DND-41 (cell line): Measurements from ENCODE around the gene PTPN6.
A peak's percentile ranks its signal among the peaks of the same experiment; 100 is the strongest.

Source experiments
- ATAC-seq: fragments of 200-7000 bp; cut with Tn5 transposase; 3 replicates; pipeline ENCODE4 v1.9.1; 2021; ENCODE audit warnings: low read depth; ENCODE audit not compliant: insufficient read depth
- DNase-seq: peaks from one replicate; pipeline ENCODE4 v3.0.0-alpha.2; 2020
- H2AFZ ChIP-seq: 2 replicates; pipeline ENCODE4 v1.6.0; 2012; ENCODE audit warnings: low read depth, low read length
- H3K27ac ChIP-seq: 2 replicates; pipeline ENCODE4 v1.5.1; 2012; ENCODE audit warnings: low read length, inconsistent platforms
- H3K27me3 ChIP-seq: fragments of 200-600 bp; sonication (generic); 2 replicates; pipeline ENCODE4 v1.6.0; 2012; ENCODE audit warnings: low read length, mild to moderate bottlenecking, inconsistent platforms; ENCODE audit not compliant: insufficient read depth, poor library complexity
- H3K36me3 ChIP-seq: 2 replicates; pipeline ENCODE4 v1.5.1; 2012; ENCODE audit warnings: low read length, inconsistent platforms; ENCODE audit not compliant: insufficient read depth
- H3K4me1 ChIP-seq: 2 replicates; pipeline ENCODE4 v1.5.1; 2012; ENCODE audit warnings: mild to moderate bottlenecking, low read length; ENCODE audit not compliant: insufficient read depth
- H3K4me2 ChIP-seq: 2 replicates; pipeline ENCODE4 v1.6.0; 2012; ENCODE audit warnings: mild to moderate bottlenecking, moderate library complexity, low read length, inconsistent platforms; ENCODE audit not compliant: insufficient read depth
- H3K4me3 ChIP-seq, 2 experiments: fragments of 200-600 bp in 1 of 2; shearing (Covaris generic) in 1 of 2; 2 replicates each; pipeline ENCODE4 v1.5.1; 2012 to 2016; ENCODE audit warnings: inconsistent platforms in 2 of 2, low read length in 2 of 2, mild to moderate bottlenecking in 2 of 2, low read depth in 1 of 2, moderate library complexity in 1 of 2
- H3K79me2 ChIP-seq: 2 replicates; pipeline ENCODE4 v1.6.0; 2012; ENCODE audit warnings: low read length, inconsistent platforms; ENCODE audit not compliant: insufficient read depth
- H3K9ac ChIP-seq: 2 replicates; pipeline ENCODE4 v1.6.0; 2012; ENCODE audit warnings: low read depth, mild to moderate bottlenecking, inconsistent platforms, low read length, moderate library complexity
- H3K9me3 ChIP-seq: 2 replicates; pipeline ENCODE4 v1.5.1; 2012; ENCODE audit warnings: low read length, moderate library complexity, mild to moderate bottlenecking, inconsistent platforms; ENCODE audit not compliant: insufficient read depth, severe bottlenecking
- H4K20me1 ChIP-seq: 2 replicates; pipeline ENCODE4 v1.6.0; 2012; ENCODE audit warnings: low read length; ENCODE audit not compliant: insufficient read depth
- EZH2 ChIP-seq: IDR thresholded peaks from 3 replicates; pipeline ENCODE4 v1.6.1; 2012; ENCODE audit warnings: borderline replicate concordance, low read depth, mild to moderate bottlenecking, moderate library complexity, low read length, inconsistent platforms; ENCODE audit not compliant: severe bottlenecking
- TF ChIP-seq, protein P1 (sequence below): IDR thresholded peaks from 2 replicates; pipeline ENCODE4 v1.5.1; 2012; ENCODE audit warnings: borderline replicate concordance, low read length, moderate library complexity, mild to moderate bottlenecking; ENCODE audit not compliant: poor library complexity, severe bottlenecking; ENCODE audit errors: extremely low read depth

Gene PTPN6

DNA sequence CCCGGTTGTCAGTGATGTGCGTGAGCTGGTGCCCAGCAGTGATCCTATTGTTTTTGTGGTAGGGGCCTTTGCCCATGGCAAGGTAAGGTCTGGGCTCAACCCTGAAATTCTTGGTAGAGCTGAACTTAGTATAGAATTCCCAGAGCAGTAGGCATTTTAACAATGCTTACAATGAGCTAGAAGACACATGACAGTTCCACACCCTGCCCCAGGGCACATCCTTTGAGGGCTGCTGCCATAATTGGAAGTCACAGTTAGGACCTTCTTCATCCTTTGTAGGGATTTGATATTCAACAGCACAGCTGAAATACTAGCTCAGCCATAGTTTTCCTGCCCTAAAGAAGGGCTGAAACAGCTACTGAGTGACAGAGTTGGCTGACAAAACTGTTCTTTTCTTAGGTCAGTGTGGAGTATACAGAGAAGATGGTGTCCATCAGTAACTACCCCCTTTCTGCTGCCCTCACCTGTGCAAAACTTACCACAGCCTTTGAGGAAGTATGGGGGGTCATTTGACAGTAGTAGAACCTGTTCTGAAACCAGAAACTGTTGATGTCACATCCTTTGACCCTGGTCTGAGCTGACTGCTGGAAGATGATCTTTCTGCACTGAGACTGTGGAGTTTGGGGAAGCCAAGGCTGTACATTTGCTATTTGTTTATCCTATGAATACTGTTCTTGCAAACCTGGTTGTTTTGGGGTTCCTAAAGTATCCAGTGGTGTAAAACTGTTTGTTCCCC, 24.3 kb downstream of the PTPN6 start:
- Histone ChIP-seq H3K36me3 (peaks cover 65% of the 10 kb centered on the region), H3K9me3 (no peaks in the 10 kb centered on the region), H2AFZ (no peak overlapping the region), H3K4me3 (no peak overlapping the region), H4K20me1 (peaks cover 5% of the 10 kb centered on the region; the same call in 1 of the 2 replicates), H3K79me2 (peaks cover 33% of the 10 kb centered on the region), H3K27me3 (no peaks in the 10 kb centered on the region), H3K27ac (no peak overlapping the region), H3K9ac (no peak overlapping the region), H3K4me1 (peaks cover 17% of the 10 kb centered on the region), H3K4me2 (no peak overlapping the region)
- ATAC-seq: no peak
- DNase-seq: no peak
- no peak for TF ChIP-seq EZH2
- TF ChIP-seq, protein P1, sequence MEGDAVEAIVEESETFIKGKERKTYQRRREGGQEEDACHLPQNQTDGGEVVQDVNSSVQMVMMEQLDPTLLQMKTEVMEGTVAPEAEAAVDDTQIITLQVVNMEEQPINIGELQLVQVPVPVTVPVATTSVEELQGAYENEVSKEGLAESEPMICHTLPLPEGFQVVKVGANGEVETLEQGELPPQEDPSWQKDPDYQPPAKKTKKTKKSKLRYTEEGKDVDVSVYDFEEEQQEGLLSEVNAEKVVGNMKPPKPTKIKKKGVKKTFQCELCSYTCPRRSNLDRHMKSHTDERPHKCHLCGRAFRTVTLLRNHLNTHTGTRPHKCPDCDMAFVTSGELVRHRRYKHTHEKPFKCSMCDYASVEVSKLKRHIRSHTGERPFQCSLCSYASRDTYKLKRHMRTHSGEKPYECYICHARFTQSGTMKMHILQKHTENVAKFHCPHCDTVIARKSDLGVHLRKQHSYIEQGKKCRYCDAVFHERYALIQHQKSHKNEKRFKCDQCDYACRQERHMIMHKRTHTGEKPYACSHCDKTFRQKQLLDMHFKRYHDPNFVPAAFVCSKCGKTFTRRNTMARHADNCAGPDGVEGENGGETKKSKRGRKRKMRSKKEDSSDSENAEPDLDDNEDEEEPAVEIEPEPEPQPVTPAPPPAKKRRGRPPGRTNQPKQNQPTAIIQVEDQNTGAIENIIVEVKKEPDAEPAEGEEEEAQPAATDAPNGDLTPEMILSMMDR: no peak

DNA sequence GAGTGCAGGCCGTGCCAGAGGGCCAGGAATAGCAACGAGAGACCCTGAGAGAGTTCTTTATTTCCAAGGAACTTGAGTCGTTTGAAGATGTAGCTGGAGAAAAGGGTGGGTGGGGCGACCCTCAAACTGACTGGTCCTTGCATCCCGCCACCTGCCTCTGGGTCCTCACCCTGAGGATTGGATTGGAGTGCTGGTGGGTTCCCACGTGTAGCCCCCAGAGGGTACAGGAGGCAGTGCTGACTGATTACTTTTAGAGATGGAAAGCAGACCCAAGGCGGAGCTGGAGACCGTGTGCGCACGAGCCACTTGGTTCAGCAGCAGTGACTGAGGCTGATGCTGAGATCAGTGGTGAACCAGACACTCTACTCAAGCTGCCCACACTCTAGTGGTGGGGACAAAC, 26.5 kb downstream of the PTPN6 start:
- DNase-seq: no peak
- no peak overlapping the region for H3K27ac ChIP-seq
- H3K27me3 ChIP-seq: no peaks in the 10 kb centered on the region
- H3K79me2 ChIP-seq: peaks cover 14% of the 10 kb centered on the region
- no peak overlapping the region for H3K4me3 ChIP-seq
- H3K9me3 ChIP-seq: no peaks in the 10 kb centered on the region
- peaks cover 5% of the 10 kb centered on the region; the same call in 1 of the 2 replicates for H4K20me1 ChIP-seq
- TF ChIP-seq, protein P1: no peak
- no peak for TF ChIP-seq EZH2
- H3K4me2 ChIP-seq: no peak overlapping the region
- peaks cover 86% of the 10 kb centered on the region for H3K36me3 ChIP-seq
- peaks cover 3% of the 10 kb centered on the region for H3K4me1 ChIP-seq
- H2AFZ ChIP-seq: no peak overlapping the region
- ATAC-seq: peak; percentile 18; the same call in 2 of the 3 replicates
- H3K9ac ChIP-seq: no peak overlapping the region

DNA sequence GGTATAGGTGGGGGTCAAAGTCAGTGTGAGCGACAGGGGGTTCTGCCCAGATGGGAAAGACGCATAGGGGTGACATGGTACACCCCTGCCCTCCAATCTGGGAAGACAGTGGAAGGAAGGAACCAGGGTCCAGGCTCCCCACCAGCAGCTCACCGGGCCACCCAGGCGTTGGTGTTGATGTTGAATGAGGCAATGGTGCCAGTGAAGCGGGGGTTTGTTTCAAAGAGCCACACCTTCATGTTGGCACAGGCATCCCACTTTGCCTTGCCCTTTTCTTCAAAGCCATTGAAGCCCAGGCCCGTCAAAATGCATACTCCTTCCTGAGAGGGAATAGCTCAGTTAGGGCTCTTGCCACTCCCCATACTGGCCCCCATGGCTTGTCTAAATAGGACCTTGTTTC, 27.0 kb downstream of the PTPN6 start:
- Histone ChIP-seq H3K4me3 (no peak overlapping the region), H3K9me3 (no peaks in the 10 kb centered on the region), H3K36me3 (peaks cover 89% of the 10 kb centered on the region), H3K4me2 (no peak overlapping the region), H4K20me1 (peaks cover 5% of the 10 kb centered on the region; the same call in 1 of the 2 replicates), H3K79me2 (peaks cover 8% of the 10 kb centered on the region; the same call in 1 of the 2 replicates), H3K9ac (no peak overlapping the region), H3K27ac (no peak overlapping the region), H2AFZ (no peak overlapping the region), H3K4me1 (no peaks in the 10 kb centered on the region), H3K27me3 (no peaks in the 10 kb centered on the region)
- TF ChIP-seq, protein P1: no peak
- no peak for TF ChIP-seq EZH2
- no peak for DNase-seq
- ATAC-seq: 0 out of 3 replicates have a peak, but pooled peaks have one; percentile 10
